Endothelial cell of umbilical vein (primary cell): Measurements from ENCODE around the gene LRRC7. TPM values are rescaled to one million over a fixed set of nuclear protein-coding genes. Genes with fewer than 3 reads are reported as not detected.

Experiments used
- BruUV-seq: library from RNA; stranded (reverse); fragments of 400-500 nt; replicated peaks from 2 replicates; lab custom pipeline; 2021; lab: Mats Ljungman, UMichigan
- CTCF ChIA-PET: fragments of 300-600, 350-600 bp; sonication (Branson Sonifier 250); formaldehyde crosslinking; loops from one replicate; lab custom pipeline; 2021; ENCODE audit warnings: antibody characterized with exemption, inconsistent platforms; lab: Charles Lee
- POLR2A ChIA-PET: fragments of 300-600, 350-600 bp; sonication (Branson Sonifier 250); formaldehyde crosslinking; loops from one replicate; lab custom pipeline; 2021; ENCODE audit warnings: antibody characterized with exemption, inconsistent platforms; lab: Charles Lee
- DNase-seq: peaks from one replicate; pipeline ENCODE4 v3.0.0-alpha.2; 2011; ENCODE audit warnings: low read depth, low spot score
- FAIRE-seq: peaks from 2 replicates; lab custom pipeline; 2011; peaks lifted over from hg19 to GRCh38; lab: Jason Lieb, UNC
- H2AFZ ChIP-seq: 2 replicates; pipeline ENCODE4 v1.6.0; 2012; ENCODE audit warnings: low read depth, low read length, control low read depth, inconsistent platforms
- H3K27ac ChIP-seq: 2 replicates; pipeline ENCODE4 v1.5.1; 2011; ENCODE audit warnings: low read depth, mild to moderate bottlenecking, control low read depth, low read length, moderate library complexity; ENCODE audit not compliant: insufficient read depth
- H3K27me3 ChIP-seq, 2 experiments: 2 replicates each; pipeline versions ENCODE4 v1.6.0 to v1.6.1; 2011; ENCODE audit warnings: low read length in 2 of 2, mixed read lengths in 1 of 2; ENCODE audit not compliant: control insufficient read depth in 2 of 2, insufficient read depth in 2 of 2
- H3K36me3 ChIP-seq, 2 experiments: 2 replicates in 1 of 2; 3 replicates in 1 of 2; pipeline ENCODE4 v1.5.1; 2011; ENCODE audit warnings: low read length in 2 of 2, mild to moderate bottlenecking in 1 of 2, moderate library complexity in 1 of 2; ENCODE audit not compliant: control insufficient read depth in 2 of 2, insufficient read depth in 2 of 2; ENCODE audit errors: extremely low read depth in 1 of 2
- H3K4me1 ChIP-seq: 3 replicates; pipeline ENCODE4 v1.5.1; 2011; ENCODE audit warnings: mild to moderate bottlenecking, low read length; ENCODE audit not compliant: control insufficient read depth, insufficient read depth; ENCODE audit errors: extremely low read depth
- H3K4me2 ChIP-seq: 2 replicates; pipeline ENCODE4 v1.6.1; 2011; ENCODE audit warnings: low read length, control low read depth, mixed read lengths; ENCODE audit not compliant: insufficient read depth
- H3K4me3 ChIP-seq, 3 experiments: fragments of 200-600 bp in 1 of 3; sonication (generic), shearing (Covaris generic) in 1 of 3; replicated peaks in 1 of 3; 2 replicates each; pipeline ENCODE4 v1.5.1; 2011 to 2016; ENCODE audit warnings: control low read depth in 3 of 3, low read length in 3 of 3, mild to moderate bottlenecking in 2 of 3, inconsistent platforms in 1 of 3, low read depth in 1 of 3, moderate library complexity in 1 of 3; ENCODE audit not compliant: insufficient read depth in 1 of 3
- H3K79me2 ChIP-seq: 2 replicates; pipeline ENCODE4 v1.6.0; 2012; ENCODE audit warnings: low read length, inconsistent platforms; ENCODE audit not compliant: control insufficient read depth, insufficient read depth
- H3K9ac ChIP-seq: replicated peaks from 2 replicates; pipeline ENCODE3; 2011; ENCODE audit warnings: low read length, control low read depth; ENCODE audit not compliant: insufficient read depth; ENCODE audit errors: extremely low read depth
- H3K9me1 ChIP-seq: replicated peaks from 3 replicates; pipeline ENCODE4 v1.6.0; 2011; ENCODE audit warnings: mild to moderate bottlenecking, low read length; ENCODE audit not compliant: control insufficient read depth, insufficient read depth; ENCODE audit errors: extremely low read depth
- H3K9me3 ChIP-seq: replicated peaks from 2 replicates; pipeline ENCODE4 v1.5.1; 2012; ENCODE audit warnings: low read length, inconsistent platforms; ENCODE audit not compliant: control insufficient read depth, insufficient read depth
- H4K20me1 ChIP-seq: replicated peaks from 2 replicates; pipeline ENCODE3; 2011; ENCODE audit warnings: mild to moderate bottlenecking, low read length; ENCODE audit not compliant: control insufficient read depth, insufficient read depth; ENCODE audit errors: extremely low read depth
- EZH2 ChIP-seq: IDR thresholded peaks from 2 replicates; pipeline ENCODE4 v1.6.1; 2012; ENCODE audit warnings: borderline replicate concordance, low read depth, mild to moderate bottlenecking, moderate library complexity, low read length, inconsistent platforms; ENCODE audit not compliant: severe bottlenecking
- FOS ChIP-seq: IDR thresholded peaks from 2 replicates; pipeline ENCODE4 v1.6.1; 2011; ENCODE audit warnings: mild to moderate bottlenecking, low read length, moderate library complexity, borderline replicate concordance; ENCODE audit not compliant: insufficient read depth
- GATA2 ChIP-seq: IDR thresholded peaks from 2 replicates; pipeline ENCODE4 v1.7.0; 2011; ENCODE audit warnings: low read depth, mild to moderate bottlenecking, moderate library complexity, mixed read lengths, low read length; ENCODE audit not compliant: insufficient read length, insufficient read depth
- JUN ChIP-seq: IDR thresholded peaks from 2 replicates; pipeline ENCODE4 v1.6.1; 2011; ENCODE audit warnings: borderline replicate concordance, low read depth; ENCODE audit not compliant: insufficient read length, insufficient read depth
- MYC ChIP-seq: IDR thresholded peaks from one replicate; pipeline ENCODE4 v1.6.1; 2011; ENCODE audit warnings: mild to moderate bottlenecking, low read depth, low read length
- POLR2A ChIP-seq: IDR thresholded peaks from 2 replicates; pipeline ENCODE4 v1.6.1; 2012; ENCODE audit warnings: low read depth, mild to moderate bottlenecking, control low read depth, low read length
- POLR2AphosphoS5 ChIP-seq: IDR thresholded peaks from 2 replicates; pipeline ENCODE4 v1.6.1; 2012; ENCODE audit warnings: low read depth, mild to moderate bottlenecking, control low read depth, low read length, moderate library complexity; ENCODE audit not compliant: insufficient read depth
- dilution Hi-C: fragments of 300-500 bp; cut with MboI; formaldehyde crosslinking; loops from one replicate; pipeline ENCODE4 v1.15.0; 2019; ENCODE audit warnings: low sequenced_read_pairs; ENCODE audit not compliant: extremely low pct_ligation_motif_present
- intact Hi-C: fragments of 100-400 bp; cut with micrococcal nuclease; formaldehyde crosslinking; loops from one replicate; pipeline ENCODE4 v1.10.0; 2022
- polyA plus RNA-seq, 4 experiments: library from polyadenylated mRNA; depleted of rRNA in 3 of 4; stranded (reverse) in 3 of 4; unstranded in 1 of 4; fragments of >200 nt; gene quantifications; 2 replicates each; pipeline versions ENCODE4 v1.2.1 to v1.2.3, GENCODE V29; 2011 to 2012; ENCODE audit warnings: missing spikeins in 1 of 4
- total RNA-seq: library from RNA; stranded (reverse); gene quantifications from 2 replicates; pipeline ENCODE4 v1.2.3, GENCODE V29; 2021
- TF ChIP-seq, protein P1 (sequence below): IDR thresholded peaks from 2 replicates; pipeline ENCODE4 v1.6.1; 2011; ENCODE audit not compliant: insufficient read depth, insufficient read length
- TF ChIP-seq, protein P2 (sequence below), 2 donors: IDR thresholded peaks; 1 replicate in 1 of 2; 2 replicates in 1 of 2; pipeline ENCODE4 v1.5.1; 2011; ENCODE audit warnings: low read length in 2 of 2, mild to moderate bottlenecking in 2 of 2, moderate library complexity in 2 of 2, control low read depth in 1 of 2, inconsistent platforms in 1 of 2, low read depth in 1 of 2; ENCODE audit not compliant: insufficient read depth in 1 of 2; ENCODE audit errors: extremely low read depth in 1 of 2

The LRRC7 gene
- total and polyA plus RNA-seq, 2 donors (not counting 3 experiments of a cell fraction or from before 2014, with no cell fraction given), result 0.11 to 0.58 TPM

DNA sequence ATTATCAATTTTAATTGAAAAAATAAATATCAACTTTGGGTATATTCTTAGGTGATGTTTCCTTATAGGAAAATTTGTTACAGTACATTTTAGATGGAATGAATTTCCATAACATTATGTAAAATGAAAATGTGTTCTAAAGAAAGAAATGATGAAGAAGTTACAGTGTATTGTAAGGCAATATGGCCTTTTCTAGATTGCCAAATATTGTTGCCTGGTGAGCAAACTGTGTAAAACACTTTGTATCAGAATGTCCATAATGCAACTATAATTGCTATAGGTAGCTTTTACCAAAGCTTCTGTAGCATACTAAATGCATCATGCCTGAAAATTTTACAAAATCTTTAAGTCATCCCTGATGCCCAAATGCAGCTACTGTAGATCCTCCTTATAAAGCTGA is 285.0 kb downstream of the LRRC7 start:
- dilution Hi-C loops, result no loop called here

More for the DNA sequence above, 285.0 kb downstream of the LRRC7 start:
- no peaks in the 10 kb centered on the region for H3K27me3 ChIP-seq
- no peaks in the 10 kb centered on the region for H4K20me1 ChIP-seq
- no peak overlapping the region for H3K4me2 ChIP-seq
- no peak for FAIRE-seq
- H3K27ac ChIP-seq, result no peak overlapping the region
- intact Hi-C loops, result no loop called here
- no TSS peak for BruUV-seq
- H3K4me1 ChIP-seq, result no peaks in the 10 kb centered on the region
- no peak overlapping the region for H3K9ac ChIP-seq
- no peaks in the 10 kb centered on the region for H3K36me3 ChIP-seq
- H2AFZ ChIP-seq, result no peak overlapping the region
- ChIA-PET CTCF (no interaction called here), POLR2A (no interaction called here)
- no peak overlapping the region for H3K4me3 ChIP-seq
- no peaks in the 10 kb centered on the region for H3K79me2 ChIP-seq
- no peaks in the 10 kb centered on the region for H3K9me3 ChIP-seq
- no peaks in the 10 kb centered on the region for H3K9me1 ChIP-seq
- TF ChIP-seq JUN (no peak), GATA2 (no peak), EZH2 (no peak), FOS (no peak), MYC (no peak), POLR2A (no peak), POLR2AphosphoS5 (no peak)
- TF ChIP-seq, protein P1, sequence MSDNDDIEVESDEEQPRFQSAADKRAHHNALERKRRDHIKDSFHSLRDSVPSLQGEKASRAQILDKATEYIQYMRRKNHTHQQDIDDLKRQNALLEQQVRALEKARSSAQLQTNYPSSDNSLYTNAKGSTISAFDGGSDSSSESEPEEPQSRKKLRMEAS, result no peak
- TF ChIP-seq, protein P2, sequence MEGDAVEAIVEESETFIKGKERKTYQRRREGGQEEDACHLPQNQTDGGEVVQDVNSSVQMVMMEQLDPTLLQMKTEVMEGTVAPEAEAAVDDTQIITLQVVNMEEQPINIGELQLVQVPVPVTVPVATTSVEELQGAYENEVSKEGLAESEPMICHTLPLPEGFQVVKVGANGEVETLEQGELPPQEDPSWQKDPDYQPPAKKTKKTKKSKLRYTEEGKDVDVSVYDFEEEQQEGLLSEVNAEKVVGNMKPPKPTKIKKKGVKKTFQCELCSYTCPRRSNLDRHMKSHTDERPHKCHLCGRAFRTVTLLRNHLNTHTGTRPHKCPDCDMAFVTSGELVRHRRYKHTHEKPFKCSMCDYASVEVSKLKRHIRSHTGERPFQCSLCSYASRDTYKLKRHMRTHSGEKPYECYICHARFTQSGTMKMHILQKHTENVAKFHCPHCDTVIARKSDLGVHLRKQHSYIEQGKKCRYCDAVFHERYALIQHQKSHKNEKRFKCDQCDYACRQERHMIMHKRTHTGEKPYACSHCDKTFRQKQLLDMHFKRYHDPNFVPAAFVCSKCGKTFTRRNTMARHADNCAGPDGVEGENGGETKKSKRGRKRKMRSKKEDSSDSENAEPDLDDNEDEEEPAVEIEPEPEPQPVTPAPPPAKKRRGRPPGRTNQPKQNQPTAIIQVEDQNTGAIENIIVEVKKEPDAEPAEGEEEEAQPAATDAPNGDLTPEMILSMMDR (IDR thresholded peaks at IDR 0.05; ENCODE audit: extremely low read depth in 1 of 2, insufficient read depth in 1 of 2, low read depth in 1 of 2, low read length in 2 of 2), result no peak
- DNase-seq, result no peak
